Fibroblast of mammary gland (primary cell): ENCODE data around the gene BCL11B.

Source experiments
- DNase-seq: peaks from one replicate; pipeline ENCODE4 v3.0.0-alpha.2; 2010; ENCODE audit warnings: low read depth
- H3K4me3 ChIP-seq: 2 replicates; pipeline ENCODE4 v1.5.1; 2011; ENCODE audit warnings: low read depth, mild to moderate bottlenecking, low read length, moderate library complexity; ENCODE audit not compliant: control insufficient read depth
- CTCF ChIP-seq: conservative IDR thresholded peaks from 2 replicates; pipeline ENCODE4 v1.5.1; 2011; ENCODE audit warnings: low read depth, low read length, inconsistent platforms; ENCODE audit not compliant: control insufficient read depth, insufficient read depth

The BCL11B gene

GRCh38 chr14:99260116-99260515, 11.9 kb downstream of the BCL11B start:
- no peak overlapping the region for H3K4me3 ChIP-seq
- no peak for DNase-seq
- no peak for TF ChIP-seq CTCF

GRCh38 chr14:99258876-99259726, 12.9 kb downstream of the BCL11B start:
- no peak for TF ChIP-seq CTCF
- no peak for DNase-seq
- H3K4me3 ChIP-seq = no peak overlapping the region

- TF ChIP-seq CTCF = no peak
- H3K4me3 ChIP-seq = no peak overlapping the region
- no peak for DNase-seq
These were observed 13.6 kb downstream of the BCL11B start for GRCh38 chr14:99258341-99258861.

GRCh38 chr14:99257673-99258221, 14.2 kb downstream of the BCL11B start:
- no peak overlapping the region for H3K4me3 ChIP-seq
- DNase-seq = no peak
- no peak for TF ChIP-seq CTCF

- no peak for DNase-seq
These were observed 14.8 kb downstream of the BCL11B start for GRCh38 chr14:99257122-99257672.

GRCh38 chr14:99256483-99256874, 15.5 kb downstream of the BCL11B start:
- no peak for DNase-seq
- no peak overlapping the region for H3K4me3 ChIP-seq
- no peak for TF ChIP-seq CTCF

More at GRCh38 chr14:99257122-99257672, 14.8 kb downstream of the BCL11B start:
- no peak overlapping the region for H3K4me3 ChIP-seq
- no peak for TF ChIP-seq CTCF
